Measurements from ENCODE around the gene IKZF1.

Gene IKZF1

GRCh38 chr7:50304129-50304910 lies at the start of gene IKZF1:
Gene IKZF1, plus strand, starts transcription at chr7:50304716. Its CDS starts 14,346 bp downstream, at chr7:50319062.
- Histone ChIP-seq H3K36me3 (ENCODE audit: low read depth) (no peaks in the 10 kb centered on the region), H3K27me3 (ENCODE audit: insufficient read depth, poor library complexity, severe bottlenecking) (peaks cover 83% of the 10 kb centered on the region), H3K27ac (ENCODE audit: poor library complexity, severe bottlenecking) (no peak within 1 kb of the TSS), H3K4me1 (ENCODE audit: insufficient read depth, poor library complexity, severe bottlenecking) (no peaks in the 10 kb centered on the region), H3K9me3 (ENCODE audit: severe bottlenecking) (no peaks in the 10 kb centered on the region), H3K4me3 (ENCODE audit: severe bottlenecking) (peak within 1 kb of the TSS; percentile 20)
- TF ChIP-seq CTCF (IDR thresholded peaks at IDR 0.05; ENCODE audit: poor library complexity, severe bottlenecking): no peak
- DNase-seq (ENCODE audit: low spot score): no peak
- ATAC-seq (ENCODE audit: low read depth): peak; percentile 38; the same call in 2 of the 3 replicates

- H3K9me3 ChIP-seq (ENCODE audit: severe bottlenecking): no peaks in the 10 kb centered on the region
- H3K4me3 ChIP-seq (ENCODE audit: severe bottlenecking): no peak overlapping the region
- no peak for ATAC-seq (ENCODE audit: low read depth)
- H3K36me3 ChIP-seq (ENCODE audit: low read depth): no peaks in the 10 kb centered on the region
- TF ChIP-seq CTCF (IDR thresholded peaks at IDR 0.05; ENCODE audit: poor library complexity, severe bottlenecking): no peak
- no peak for DNase-seq (ENCODE audit: low spot score)
- H3K27ac ChIP-seq (ENCODE audit: poor library complexity, severe bottlenecking): no peak overlapping the region
- H3K27me3 ChIP-seq (ENCODE audit: insufficient read depth, poor library complexity, severe bottlenecking): peaks cover 15% of the 10 kb centered on the region
- no peaks in the 10 kb centered on the region for H3K4me1 ChIP-seq (ENCODE audit: insufficient read depth, poor library complexity, severe bottlenecking)
Observed at GRCh38 chr7:50261593-50261992, 42.9 kb upstream of the IKZF1 start.

- no peaks in the 10 kb centered on the region for H3K4me1 ChIP-seq (ENCODE audit: insufficient read depth, poor library complexity, severe bottlenecking)
- no peak for TF ChIP-seq CTCF (IDR thresholded peaks at IDR 0.05; ENCODE audit: poor library complexity, severe bottlenecking)
- DNase-seq (ENCODE audit: low spot score) (no peak), ATAC-seq (ENCODE audit: low read depth) (no peak)
- no peak overlapping the region for H3K4me3 ChIP-seq (ENCODE audit: severe bottlenecking)
- H3K36me3 ChIP-seq (ENCODE audit: low read depth): no peaks in the 10 kb centered on the region
- peaks cover 15% of the 10 kb centered on the region for H3K27me3 ChIP-seq (ENCODE audit: insufficient read depth, poor library complexity, severe bottlenecking)
- no peaks in the 10 kb centered on the region for H3K9me3 ChIP-seq (ENCODE audit: severe bottlenecking)
- no peak overlapping the region for H3K27ac ChIP-seq (ENCODE audit: poor library complexity, severe bottlenecking)
Observed at GRCh38 chr7:50262446-50262845, 42.1 kb upstream of the IKZF1 start.

- no peak overlapping the region for H3K27ac ChIP-seq (ENCODE audit: poor library complexity, severe bottlenecking)
- no peaks in the 10 kb centered on the region for H3K36me3 ChIP-seq (ENCODE audit: low read depth)
- no peaks in the 10 kb centered on the region for H3K9me3 ChIP-seq (ENCODE audit: severe bottlenecking)
- DNase-seq (ENCODE audit: low spot score) (no peak), ATAC-seq (ENCODE audit: low read depth) (peak; percentile 33; the same call in 1 of the 3 replicates)
- no peak overlapping the region for H3K4me3 ChIP-seq (ENCODE audit: severe bottlenecking)
- no peaks in the 10 kb centered on the region for H3K4me1 ChIP-seq (ENCODE audit: insufficient read depth, poor library complexity, severe bottlenecking)
- H3K27me3 ChIP-seq (ENCODE audit: insufficient read depth, poor library complexity, severe bottlenecking): peaks cover 14% of the 10 kb centered on the region
- no peak for TF ChIP-seq CTCF (IDR thresholded peaks at IDR 0.05; ENCODE audit: poor library complexity, severe bottlenecking)
Observed at GRCh38 chr7:50262916-50263690, 41.4 kb upstream of the IKZF1 start.
